Measurements from ENCODE around the gene SGSH.

Gene SGSH

GRCh38 chr17:80254396-80255251 is 34.5 kb upstream of the SGSH start (continued):
- TF ChIP-seq ZNF624 (tag by site-specific recombination; IDR thresholded peaks at IDR 0.05) (no peak), ZNF600 (tag by site-specific recombination; IDR thresholded peaks at IDR 0.05) (peak; percentile 73), ZNF76 (tag by site-specific recombination; IDR thresholded peaks at IDR 0.05; ENCODE audit: borderline replicate concordance, low read depth) (no peak), ZSCAN4 (tag by site-specific recombination; IDR thresholded peaks at IDR 0.05) (no peak), ZFP3 (tag by site-specific recombination; IDR thresholded peaks at IDR 0.05; ENCODE audit: low read depth) (no peak), SP7 (tag by site-specific recombination; IDR thresholded peaks at IDR 0.05) (peak; percentile 40; the same call in 1 of the 2 replicates), ZNF510 (tag by site-specific recombination; IDR thresholded peaks at IDR 0.05; ENCODE audit: insufficient replicate concordance) (no peak), ZNF223 (tag by site-specific recombination; IDR thresholded peaks at IDR 0.05) (no peak), SCRT1 (tag by site-specific recombination; IDR thresholded peaks at IDR 0.05; ENCODE audit: borderline replicate concordance) (peak; percentile 59; the same call in 1 of the 2 replicates), SETDB1 (IDR thresholded peaks at IDR 0.05; ENCODE audit: insufficient read length, low read length) (no peak), ZFP37 (tag by site-specific recombination; IDR thresholded peaks at IDR 0.05) (no peak), ZNF707 (tag by site-specific recombination; IDR thresholded peaks at IDR 0.05) (no peak), ZNF311 (tag by site-specific recombination; IDR thresholded peaks at IDR 0.05; ENCODE audit: borderline replicate concordance) (no peak), ZNF202 (tag by site-specific recombination; IDR thresholded peaks at IDR 0.05; ENCODE audit: borderline replicate concordance) (no peak), ZFP41 (tag by site-specific recombination; IDR thresholded peaks at IDR 0.05; ENCODE audit: borderline replicate concordance) (no peak), PATZ1 (tag by site-specific recombination; IDR thresholded peaks at IDR 0.05) (no peak), ZNF610 (tag by site-specific recombination; IDR thresholded peaks at IDR 0.05; ENCODE audit: borderline replicate concordance) (no peak), ZNF362 (tag by site-specific recombination; IDR thresholded peaks at IDR 0.05) (no peak), ZNF792 (tag by site-specific recombination; IDR thresholded peaks at IDR 0.05) (no peak), ZNF677 (tag by site-specific recombination; IDR thresholded peaks at IDR 0.05) (no peak), ZNF280D (tag by site-specific recombination; IDR thresholded peaks at IDR 0.05) (no peak), KLF8 (tag by site-specific recombination; IDR thresholded peaks at IDR 0.05) (peak; percentile 16; the same call in 1 of the 2 replicates), ZFP69B (tag by site-specific recombination; IDR thresholded peaks at IDR 0.05) (no peak), TCF7L2 (IDR thresholded peaks at IDR 0.05; ENCODE audit: borderline replicate concordance, low read depth, low read length) (no peak), ZNF639 (tag by site-specific recombination; IDR thresholded peaks at IDR 0.05) (no peak), ZNF791 (tag by site-specific recombination; IDR thresholded peaks at IDR 0.05) (no peak), ZNF416 (tag by site-specific recombination; IDR thresholded peaks at IDR 0.05) (no peak), GLIS1 (tag by site-specific recombination; IDR thresholded peaks at IDR 0.05) (no peak), FEZF1 (tag by site-specific recombination; IDR thresholded peaks at IDR 0.05) (no peak), ZNF692 (tag by site-specific recombination; IDR thresholded peaks at IDR 0.05) (no peak)

Measured in HEK293 (cell line).